Choroid plexus epithelial cell (primary cell): Measurements from ENCODE around the gene PLCB1.
"Not testable (repeated sequence)": the region's sequence is repeated elsewhere in the genome, so short reads cannot be mapped to it uniquely, and the experiment has no call there.

Experiments
- DNase-seq: peaks from one replicate; pipeline ENCODE4 v3.0.0-alpha.2; 2010; ENCODE audit warnings: low read depth
- H3K4me3 ChIP-seq: 2 replicates; pipeline ENCODE4 v1.5.1; 2011; ENCODE audit warnings: low read depth, mild to moderate bottlenecking, control low read depth, low read length, moderate library complexity
- CTCF ChIP-seq: conservative IDR thresholded peaks from 2 replicates; pipeline ENCODE4 v1.5.1; 2011; ENCODE audit warnings: low read depth, mild to moderate bottlenecking, control low read depth, inconsistent platforms, low read length, moderate library complexity

Gene PLCB1

GRCh38 chr20:8464368-8464767, 332.3 kb downstream of the PLCB1 start:
- DNase-seq, result no peak
- no peak for TF ChIP-seq CTCF
- H3K4me3 ChIP-seq, result no peak overlapping the region

GRCh38 chr20:8466781-8467180, 334.7 kb downstream of the PLCB1 start:
- DNase-seq, result peak; percentile 26

GRCh38 chr20:8470156-8470555, 338.1 kb downstream of the PLCB1 start:
- H3K4me3 ChIP-seq, result no peak overlapping the region
- TF ChIP-seq CTCF, result no peak
- DNase-seq, result no peak

More at GRCh38 chr20:8466781-8467180, 334.7 kb downstream of the PLCB1 start:
- not testable (repeated sequence) for H3K4me3 ChIP-seq

- no peak overlapping the region for H3K4me3 ChIP-seq
- no peak for TF ChIP-seq CTCF
- DNase-seq, result peak; percentile 16
Observed at GRCh38 chr20:8471465-8471864, 339.4 kb downstream of the PLCB1 start.

GRCh38 chr20:8473459-8473858, 341.4 kb downstream of the PLCB1 start:
- H3K4me3 ChIP-seq, result no peak overlapping the region
- no peak for DNase-seq
- no peak for TF ChIP-seq CTCF

- TF ChIP-seq CTCF, result no peak
- DNase-seq, result no peak
- H3K4me3 ChIP-seq, result no peak overlapping the region
Observed at GRCh38 chr20:8474027-8474668, 342.1 kb downstream of the PLCB1 start.

GRCh38 chr20:8476021-8476420, 344.0 kb downstream of the PLCB1 start:
- DNase-seq, result no peak
- TF ChIP-seq CTCF, result no peak
- H3K4me3 ChIP-seq, result no peak overlapping the region
